GM18498 (cell line): ENCODE data around the gene TOP3B.

ENCODE experiments used
- ATAC-seq: cut with Tn5 transposase; IDR thresholded peaks from one replicate; pipeline ENCODE4 v1.9.1; 2021; ENCODE audit warnings: mild to moderate bottlenecking, moderate library complexity; ENCODE audit not compliant: unreplicated experiment

Gene TOP3B

DNA sequence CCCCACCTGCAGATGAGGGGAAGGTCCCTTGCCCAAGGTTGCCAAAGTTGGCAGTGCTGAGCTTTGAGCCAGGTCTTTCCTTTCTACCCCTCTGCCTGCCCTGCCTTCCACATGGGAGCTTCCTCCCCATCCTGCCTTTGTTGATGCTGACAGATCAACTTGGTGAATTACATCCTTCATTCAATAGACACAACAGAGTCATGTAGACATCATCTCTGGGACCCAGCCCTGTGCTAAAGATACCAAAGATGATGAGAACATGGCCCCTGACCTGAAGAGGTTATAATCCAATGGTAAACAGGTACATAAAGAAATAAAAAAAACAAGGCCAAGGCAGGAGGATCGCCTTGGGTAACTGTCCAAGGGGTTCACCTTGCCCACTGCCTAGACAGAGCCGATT lies 72.7 kb downstream of the TOP3B start:
- no peak for ATAC-seq

DNA sequence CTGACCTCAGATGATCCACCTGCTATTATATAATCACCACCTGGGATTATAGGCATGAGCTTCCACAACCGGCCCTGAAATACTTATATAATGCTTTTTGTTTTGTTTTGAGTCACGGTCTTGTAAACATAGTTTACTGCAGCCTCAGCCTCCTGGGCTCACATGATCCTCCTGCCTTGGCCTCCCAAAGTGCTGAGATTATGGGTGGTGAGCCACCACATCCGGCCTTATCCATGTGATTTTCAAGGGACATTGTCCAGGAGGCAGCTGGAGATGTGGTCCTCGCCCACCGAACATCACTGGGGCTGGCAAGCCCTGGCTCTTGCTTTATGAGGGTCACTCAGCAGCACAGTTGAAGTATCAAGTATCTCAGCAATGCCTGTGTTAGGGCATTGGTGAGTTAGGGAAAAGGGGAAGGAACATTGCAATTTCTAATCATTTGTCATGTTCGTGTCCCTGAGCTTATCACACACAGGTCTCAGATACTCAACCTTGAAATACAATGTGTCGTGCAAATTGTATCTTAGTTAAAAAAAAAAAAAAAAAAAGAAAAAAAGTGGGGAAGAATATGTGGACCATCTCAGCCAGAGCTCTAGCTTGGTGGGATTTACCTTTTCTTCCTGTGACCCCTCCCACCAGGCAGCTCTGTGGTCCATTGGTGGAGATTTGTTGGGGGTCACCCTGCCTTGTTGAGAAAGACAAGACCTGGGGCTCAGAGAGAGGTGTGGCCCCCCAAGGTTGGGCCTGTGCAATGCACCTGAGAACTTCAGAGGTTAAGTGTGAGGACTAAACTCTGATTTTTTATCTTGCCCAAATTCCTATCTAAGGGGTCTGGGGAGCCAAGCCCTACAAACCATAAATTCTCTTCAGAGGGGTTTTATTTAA lies 74.7 kb downstream of the TOP3B start:
- ATAC-seq = no peak
